GM12891 (cell line): ENCODE results near the gene PRSS35. TPM values are rescaled to one million over a fixed set of nuclear protein-coding genes. Genes with fewer than 3 reads are reported as not detected.
A peak's percentile ranks its signal among the peaks of the same experiment; 100 is the strongest.

Source experiments
- DNase-seq: peaks from one replicate; pipeline ENCODE4 v3.0.0; 2011; ENCODE audit warnings: low spot score; ENCODE audit not compliant: insufficient read length
- FAIRE-seq: peaks from 2 replicates; lab custom pipeline; 2011; peaks lifted over from hg19 to GRCh38; lab: Jason Lieb, UNC
- PAX5 ChIP-seq: IDR thresholded peaks from 2 replicates; pipeline ENCODE4 v1.6.1; 2011; ENCODE audit warnings: low read length, moderate library complexity, mild to moderate bottlenecking; ENCODE audit not compliant: insufficient read depth, severe bottlenecking
- POLR2A ChIP-seq: IDR thresholded peaks from 2 replicates; pipeline ENCODE4 v1.6.1; 2011; ENCODE audit warnings: low read depth, low read length, control low read depth
- POLR2AphosphoS5 ChIP-seq: IDR thresholded peaks from 2 replicates; pipeline ENCODE4 v1.6.1; 2011; ENCODE audit warnings: low read depth, low read length, control low read depth
- POU2F2 ChIP-seq: IDR thresholded peaks from 2 replicates; pipeline ENCODE4 v1.6.1; 2011; ENCODE audit warnings: low read depth, mild to moderate bottlenecking, control low read depth, low read length, moderate library complexity
- SPI1 ChIP-seq: IDR thresholded peaks from 2 replicates; pipeline ENCODE4 v1.6.1; 2011; ENCODE audit warnings: low read depth, low read length, control low read depth
- TAF1 ChIP-seq: IDR thresholded peaks from 2 replicates; pipeline ENCODE4 v1.6.1; 2011; ENCODE audit warnings: low read depth, low read length, control low read depth
- polyA plus RNA-seq: library from polyadenylated mRNA; unstranded; fragments of >200 nt; gene quantifications from one replicate; pipeline ENCODE4 v1.2.1, GENCODE V29; 2012; ENCODE audit warnings: low read depth, missing spikeins, inconsistent platforms; ENCODE audit not compliant: missing spikeins

The PRSS35 gene, protein sequence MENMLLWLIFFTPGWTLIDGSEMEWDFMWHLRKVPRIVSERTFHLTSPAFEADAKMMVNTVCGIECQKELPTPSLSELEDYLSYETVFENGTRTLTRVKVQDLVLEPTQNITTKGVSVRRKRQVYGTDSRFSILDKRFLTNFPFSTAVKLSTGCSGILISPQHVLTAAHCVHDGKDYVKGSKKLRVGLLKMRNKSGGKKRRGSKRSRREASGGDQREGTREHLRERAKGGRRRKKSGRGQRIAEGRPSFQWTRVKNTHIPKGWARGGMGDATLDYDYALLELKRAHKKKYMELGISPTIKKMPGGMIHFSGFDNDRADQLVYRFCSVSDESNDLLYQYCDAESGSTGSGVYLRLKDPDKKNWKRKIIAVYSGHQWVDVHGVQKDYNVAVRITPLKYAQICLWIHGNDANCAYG
- polyA plus RNA-seq: not detected

GRCh38 chr6:83511901-83512681 is at the start of gene PRSS35:
PRSS35 (plus strand) TSS chr6:83512534; CDS start chr6:83523442, 10,908 bp downstream.
- FAIRE-seq (peak; percentile 13), DNase-seq (no peak)
- TF ChIP-seq POLR2A (no peak), SPI1 (no peak), POU2F2 (no peak), POLR2AphosphoS5 (no peak), TAF1 (no peak), PAX5 (no peak)

GRCh38 chr6:83463886-83464285 is 48.4 kb upstream of the PRSS35 start:
- no peak for FAIRE-seq
- no peak for DNase-seq
- no peak for TF ChIP-seq POU2F2
- TF ChIP-seq SPI1: no peak
- TF ChIP-seq POLR2A: no peak
- no peak for TF ChIP-seq POLR2AphosphoS5
- no peak for TF ChIP-seq PAX5
- TF ChIP-seq TAF1: no peak

DNA sequence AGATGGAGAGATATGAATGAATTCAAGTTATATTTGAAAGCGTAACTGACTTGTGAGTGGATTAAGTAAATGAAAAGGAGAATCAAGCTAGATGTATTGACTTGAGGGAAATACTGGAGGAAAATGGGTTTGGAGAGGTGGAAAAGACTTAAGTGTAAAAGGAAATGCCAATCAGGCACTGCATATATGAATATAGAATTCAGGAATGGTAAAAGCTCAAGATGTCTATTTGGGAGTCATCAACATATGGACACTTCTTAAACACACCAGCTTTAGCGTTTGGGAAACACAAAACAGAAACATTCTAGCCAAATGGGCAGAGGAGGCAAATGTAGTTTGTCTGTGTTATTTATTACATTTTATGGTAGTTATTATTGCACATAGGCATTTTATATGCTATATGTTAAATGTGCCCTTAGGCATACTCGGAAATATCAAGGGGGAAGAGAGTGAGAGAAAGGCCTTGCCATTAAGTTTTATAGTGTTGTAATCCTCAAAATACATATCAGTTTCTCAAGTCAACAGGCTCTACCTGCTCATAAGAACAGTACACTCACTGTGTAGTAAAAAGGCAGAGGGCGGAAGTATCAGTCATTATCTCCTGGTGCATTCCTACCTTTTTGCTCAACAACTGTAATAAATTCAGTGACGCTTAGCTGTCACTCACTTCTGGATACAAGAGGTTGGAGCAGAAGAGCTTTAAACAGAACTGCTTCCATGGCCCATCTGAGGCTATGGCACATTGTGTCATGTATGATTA is 47.8 kb upstream of the PRSS35 start:
- FAIRE-seq (no peak), DNase-seq (no peak)
- TF ChIP-seq POLR2A (no peak), SPI1 (no peak), PAX5 (no peak)

- DNase-seq: no peak
- FAIRE-seq: no peak
Measured at GRCh38 chr6:83466328-83466727, 46.0 kb upstream of the PRSS35 start.

DNA sequence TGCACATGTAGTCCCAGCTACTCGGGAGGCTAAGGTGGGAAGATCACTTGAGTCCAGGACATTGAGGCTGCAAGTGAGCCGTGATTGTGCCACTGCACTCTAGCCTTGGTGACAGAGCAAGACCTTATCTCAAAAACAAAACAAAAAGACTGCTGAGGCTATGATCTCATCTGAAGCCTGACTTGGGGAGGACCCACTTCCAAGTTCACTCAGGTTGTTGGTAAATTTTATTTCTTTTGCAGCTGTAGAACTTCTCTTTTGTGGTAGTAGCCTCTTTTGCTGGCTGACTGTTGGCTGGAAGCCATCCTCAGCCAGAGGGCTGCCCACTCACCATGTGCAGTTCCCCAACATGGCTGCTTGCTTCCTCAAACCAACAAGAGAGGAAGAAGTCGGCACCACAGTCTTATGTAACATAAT is 44.7 kb upstream of the PRSS35 start:
- peak; percentile 51 for FAIRE-seq
- no peak for TF ChIP-seq POLR2AphosphoS5
- no peak for TF ChIP-seq POLR2A
- no peak for TF ChIP-seq TAF1
- TF ChIP-seq PAX5: no peak
- no peak for TF ChIP-seq POU2F2
- TF ChIP-seq SPI1: no peak
- no peak for DNase-seq

More at GRCh38 chr6:83466328-83466727, 46.0 kb upstream of the PRSS35 start:
- TF ChIP-seq PAX5: no peak
- no peak for TF ChIP-seq SPI1
- TF ChIP-seq POLR2AphosphoS5: no peak
- no peak for TF ChIP-seq POU2F2
- TF ChIP-seq TAF1: no peak
- no peak for TF ChIP-seq POLR2A

DNA sequence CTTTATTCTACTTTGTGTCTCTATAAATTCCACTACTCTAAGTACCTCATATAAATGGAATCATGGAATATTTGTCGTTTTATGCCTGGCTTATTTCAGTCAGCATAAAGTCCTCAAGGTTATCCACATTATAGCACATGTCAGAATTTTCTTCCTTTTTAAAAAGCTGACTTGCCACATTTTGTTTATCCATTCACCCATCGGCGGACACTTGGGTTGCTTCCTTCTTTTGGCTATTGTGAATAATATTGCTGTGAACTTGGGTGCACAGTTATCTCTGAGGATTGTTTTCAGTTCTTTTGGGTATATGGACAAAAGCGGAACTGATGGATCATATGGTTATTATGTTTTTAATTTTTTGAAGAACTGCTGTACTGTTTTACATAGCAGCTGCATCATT is 42.3 kb upstream of the PRSS35 start:
- TF ChIP-seq POLR2A: no peak
- TF ChIP-seq POU2F2: no peak
- TF ChIP-seq TAF1: no peak
- no peak for TF ChIP-seq PAX5
- no peak for TF ChIP-seq SPI1
- TF ChIP-seq POLR2AphosphoS5: no peak
- DNase-seq (no peak), FAIRE-seq (no peak)

DNA sequence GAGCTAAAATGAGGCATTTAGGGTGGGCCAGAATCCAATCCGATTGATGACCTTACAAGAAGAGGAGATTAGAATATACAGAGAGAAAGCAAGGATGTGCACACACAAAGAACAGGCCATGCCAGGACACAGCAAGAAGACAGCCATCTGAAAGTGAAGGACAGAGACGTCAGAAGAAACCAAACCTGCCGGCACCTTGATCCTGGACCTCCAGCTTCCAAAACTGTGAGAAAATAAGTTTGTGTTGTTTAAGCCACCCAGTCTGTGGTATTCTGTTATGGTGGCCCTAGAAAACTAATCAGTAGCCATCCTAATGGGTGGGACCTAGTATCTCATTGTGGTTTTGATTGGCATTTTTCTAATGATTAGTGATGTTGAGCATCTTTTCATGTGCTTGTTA is 41.7 kb upstream of the PRSS35 start:
- TF ChIP-seq PAX5: no peak
- TF ChIP-seq POLR2A: no peak
- no peak for TF ChIP-seq POU2F2
- TF ChIP-seq TAF1: no peak
- no peak for TF ChIP-seq SPI1
- no peak for TF ChIP-seq POLR2AphosphoS5
- no peak for FAIRE-seq
- no peak for DNase-seq

DNA sequence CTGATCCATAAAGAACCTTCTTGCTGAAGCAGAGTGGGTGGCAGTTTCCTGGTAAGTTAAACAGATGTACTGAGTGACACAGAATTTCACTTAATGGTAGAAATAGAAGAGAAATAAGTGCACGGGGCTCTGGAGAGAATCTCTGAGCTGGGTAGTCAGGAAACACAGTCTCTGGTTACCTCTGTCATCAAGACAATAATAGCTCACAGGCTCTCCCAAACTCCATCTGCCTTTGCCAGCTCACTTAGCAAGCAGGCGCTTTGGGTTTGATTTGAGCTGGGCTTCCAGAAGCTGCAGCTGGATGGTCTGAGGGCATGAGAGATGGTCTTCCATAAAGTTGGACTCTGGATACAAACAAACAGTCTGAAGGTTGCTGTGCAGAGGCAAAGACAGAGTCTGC is 39.6 kb upstream of the PRSS35 start:
- DNase-seq: no peak
- FAIRE-seq: no peak
- TF ChIP-seq POU2F2 (no peak), SPI1 (no peak), POLR2A (no peak), POLR2AphosphoS5 (no peak), TAF1 (no peak), PAX5 (no peak)

- DNase-seq (no peak), FAIRE-seq (no peak)
Measured at GRCh38 chr6:83474309-83474708, 38.0 kb upstream of the PRSS35 start.

More at GRCh38 chr6:83474309-83474708, 38.0 kb upstream of the PRSS35 start:
- TF ChIP-seq POLR2A: no peak
- TF ChIP-seq TAF1: no peak
- TF ChIP-seq POLR2AphosphoS5: no peak
- TF ChIP-seq POU2F2: no peak
- no peak for TF ChIP-seq SPI1
- TF ChIP-seq PAX5: no peak
